AG04450 (cell line): ENCODE measurements around the gene DCUN1D4. TPM values are rescaled to one million over a fixed set of nuclear protein-coding genes. Genes with fewer than 3 reads are reported as not detected.

ENCODE experiments used
- CTCF ChIA-PET: fragments of 300-600, 350-600 bp; formaldehyde crosslinking; extraction: SDS; loops from one replicate; lab custom pipeline; 2022; ENCODE audit warnings: antibody characterized with exemption, inconsistent platforms; lab: Charles Lee
- POLR2A ChIA-PET: fragments of 350-600 bp; formaldehyde crosslinking; extraction: SDS; loops from one replicate; lab custom pipeline; 2021; ENCODE audit warnings: antibody characterized with exemption, inconsistent platforms; lab: Yijun Ruan, JAX
- DNase-seq: peaks from one replicate; pipeline ENCODE4 v3.0.0-alpha.2; 2011; ENCODE audit warnings: low read depth, low spot score
- H3K27ac ChIP-seq: one replicate; pipeline ENCODE4 v1.5.1; 2012; ENCODE audit warnings: low read depth, low read length, control low read depth
- H3K27me3 ChIP-seq: one replicate; pipeline ENCODE4 v1.6.0; 2012; ENCODE audit warnings: low read length; ENCODE audit not compliant: control insufficient read depth, insufficient read depth
- H3K4me3 ChIP-seq: 2 replicates; pipeline ENCODE4 v1.5.1; 2011; ENCODE audit warnings: mild to moderate bottlenecking, low read depth, low read length, control low read depth
- H3K9me3 ChIP-seq: 2 replicates; pipeline ENCODE4 v1.5.1; 2012; ENCODE audit warnings: low read length; ENCODE audit not compliant: control insufficient read depth, insufficient read depth
- polyA plus RNA-seq: library from polyadenylated mRNA; depleted of rRNA; stranded (reverse); fragments of >200 nt; gene quantifications from 2 replicates; pipeline ENCODE4 v1.2.3, GENCODE V29; 2011; rRNA removed
- TF ChIP-seq, protein P1 (sequence below): IDR thresholded peaks from 2 replicates; pipeline ENCODE4 v1.5.1; 2011; ENCODE audit warnings: low read depth, low read length, control low read depth, inconsistent platforms

Gene DCUN1D4
- polyA plus RNA-seq, 1 experiment, result 67.2 TPM

DNA sequence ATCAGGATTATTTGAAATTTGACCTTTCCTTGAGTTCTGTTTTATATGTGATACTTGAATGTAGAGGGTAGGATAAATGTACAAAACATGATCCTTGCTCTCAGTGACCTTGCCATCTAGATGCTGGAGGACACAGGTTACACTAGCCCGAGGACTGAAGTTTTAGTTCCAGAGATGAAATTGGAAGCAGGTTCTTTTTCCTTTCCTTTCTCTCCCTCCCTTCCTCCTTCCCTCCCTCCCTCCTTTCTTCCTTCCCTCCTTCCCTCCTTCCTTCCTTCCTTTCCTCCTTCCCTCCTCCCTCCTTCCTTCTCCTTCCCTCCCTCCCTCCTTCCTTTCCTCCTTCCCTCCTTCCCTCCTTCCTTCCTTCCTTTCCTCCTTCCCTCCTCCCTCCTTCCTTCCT is 122.9 kb downstream of the DCUN1D4 start:
- ChIA-PET CTCF (no interaction called here), POLR2A (no interaction called here)
- Histone ChIP-seq H3K4me3 (no peak overlapping the region), H3K27ac (no peak overlapping the region), H3K9me3 (no peaks in the 10 kb centered on the region), H3K27me3 (no peaks in the 10 kb centered on the region)
- TF ChIP-seq, protein P1, sequence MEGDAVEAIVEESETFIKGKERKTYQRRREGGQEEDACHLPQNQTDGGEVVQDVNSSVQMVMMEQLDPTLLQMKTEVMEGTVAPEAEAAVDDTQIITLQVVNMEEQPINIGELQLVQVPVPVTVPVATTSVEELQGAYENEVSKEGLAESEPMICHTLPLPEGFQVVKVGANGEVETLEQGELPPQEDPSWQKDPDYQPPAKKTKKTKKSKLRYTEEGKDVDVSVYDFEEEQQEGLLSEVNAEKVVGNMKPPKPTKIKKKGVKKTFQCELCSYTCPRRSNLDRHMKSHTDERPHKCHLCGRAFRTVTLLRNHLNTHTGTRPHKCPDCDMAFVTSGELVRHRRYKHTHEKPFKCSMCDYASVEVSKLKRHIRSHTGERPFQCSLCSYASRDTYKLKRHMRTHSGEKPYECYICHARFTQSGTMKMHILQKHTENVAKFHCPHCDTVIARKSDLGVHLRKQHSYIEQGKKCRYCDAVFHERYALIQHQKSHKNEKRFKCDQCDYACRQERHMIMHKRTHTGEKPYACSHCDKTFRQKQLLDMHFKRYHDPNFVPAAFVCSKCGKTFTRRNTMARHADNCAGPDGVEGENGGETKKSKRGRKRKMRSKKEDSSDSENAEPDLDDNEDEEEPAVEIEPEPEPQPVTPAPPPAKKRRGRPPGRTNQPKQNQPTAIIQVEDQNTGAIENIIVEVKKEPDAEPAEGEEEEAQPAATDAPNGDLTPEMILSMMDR, result no peak
- no peak for DNase-seq

Other genes starting within 250 kb of the DCUN1D4 start
- 0.14 and 0.22 TPM in 2 replicates for gene LRRC66, start 177.2 kb downstream of the DCUN1D4 start, polyA plus RNA-seq
- 38.7 and 47.7 TPM in 2 replicates for gene SGCB, start 195.1 kb downstream of the DCUN1D4 start, polyA plus RNA-seq
- gene SPATA18, start 208.2 kb downstream of the DCUN1D4 start, polyA plus RNA-seq, result 9.7 and 12.7 TPM in 2 replicates